NOMO-1 (cell line): ENCODE results near the gene PPP1R13L.

Experiments
- DNase-seq, 2 experiments: peaks; one replicate each; lab custom pipeline; 2025; ENCODE audit not compliant: unreplicated experiment in 2 of 2; lab: John Stamatoyannopoulos, UW

Gene PPP1R13L

GRCh38 chr19:45404557-45405434, at the start of gene PPP1R13L:
Gene PPP1R13L, minus strand, starts transcription at chr19:45405069. Its CDS starts 6,751 bp downstream, at chr19:45398318.
- DNase-seq = peak; percentile 29 to 61

- DNase-seq = no peak
These were observed 47.0 kb upstream of the PPP1R13L start for GRCh38 chr19:45451850-45452387.

- no peak for DNase-seq
These were observed 46.4 kb upstream of the PPP1R13L start for GRCh38 chr19:45451131-45451849.

- no peak for DNase-seq
These were observed 45.1 kb upstream of the PPP1R13L start for GRCh38 chr19:45450012-45450333.

- no peak for DNase-seq
These were observed 44.0 kb upstream of the PPP1R13L start for GRCh38 chr19:45448887-45449299.

- no peak for DNase-seq
These were observed 43.5 kb upstream of the PPP1R13L start for GRCh38 chr19:45448425-45448756.

GRCh38 chr19:45446944-45447343, 42.1 kb upstream of the PPP1R13L start:
- no peak for DNase-seq

- peak; percentile 24 to 45 for DNase-seq
These were observed 41.4 kb upstream of the PPP1R13L start for GRCh38 chr19:45446295-45446694.

- DNase-seq = no peak
These were observed 40.3 kb upstream of the PPP1R13L start for GRCh38 chr19:45445139-45445538.

- DNase-seq = peak; percentile 59 to 84
These were observed 39.6 kb upstream of the PPP1R13L start for GRCh38 chr19:45444318-45445041.

GRCh38 chr19:45443462-45444317, 38.8 kb upstream of the PPP1R13L start:
- DNase-seq = peak in 1 of 2 experiments; percentile 18

GRCh38 chr19:45442778-45443461, 38.1 kb upstream of the PPP1R13L start:
- peak; percentile 77 to 91 for DNase-seq

- DNase-seq = no peak
These were observed 37.5 kb upstream of the PPP1R13L start for GRCh38 chr19:45442408-45442777.

- no peak for DNase-seq
These were observed 36.2 kb upstream of the PPP1R13L start for GRCh38 chr19:45440873-45441654.

- DNase-seq = no peak
These were observed 35.4 kb upstream of the PPP1R13L start for GRCh38 chr19:45440259-45440638.

- DNase-seq = peak; percentile 68 to 75
These were observed 34.8 kb upstream of the PPP1R13L start for GRCh38 chr19:45439569-45440258.

GRCh38 chr19:45439190-45439568, 34.3 kb upstream of the PPP1R13L start:
- DNase-seq = no peak

GRCh38 chr19:45437328-45437727, 32.5 kb upstream of the PPP1R13L start:
- DNase-seq = no peak
